ENCODE results near the gene CCNI2. TPM values are rescaled to one million over a fixed set of nuclear protein-coding genes. Genes with fewer than 3 reads are reported as not detected.

The CCNI2 gene
- total and polyA plus RNA-seq, 2 donors (not counting 3 experiments of a cell fraction or from before 2014, with no cell fraction given) = 0.25 to 0.53 TPM

GRCh38 chr5:132759114-132760048, 12.2 kb downstream of the CCNI2 start:
- no peak overlapping the region for H3K4me3 ChIP-seq (replicated peaks in 1 of 3; ENCODE audit: insufficient read depth in 1 of 3, low read depth in 1 of 3, low read length in 3 of 3)
- peaks cover 9 to 31% of the 10 kb centered on the region in 2 experiments for H3K36me3 ChIP-seq (ENCODE audit: control insufficient read depth in 2 of 2, extremely low read depth in 1 of 2, insufficient read depth in 2 of 2, low read length in 2 of 2)
- ChIA-PET POLR2A (no interaction called here), CTCF (no interaction called here)
- intact Hi-C loops (cut with micrococcal nuclease) = no loop called here
- dilution Hi-C loops (cut with MboI; ENCODE audit: extremely low pct_ligation_motif_present, low sequenced_read_pairs) = no loop called here
- no peak overlapping the region for H3K4me2 ChIP-seq (ENCODE audit: insufficient read depth, low read length)
- H2AFZ ChIP-seq (ENCODE audit: low read depth, low read length) = no peak overlapping the region
- BruUV-seq (replicated peaks) = no TSS peak
- FAIRE-seq (no peak), DNase-seq (ENCODE audit: low read depth, low spot score) (no peak)
- no peak overlapping the region for H3K27ac ChIP-seq (ENCODE audit: insufficient read depth, low read depth, low read length)
- H4K20me1 ChIP-seq (replicated peaks; ENCODE audit: control insufficient read depth, extremely low read depth, insufficient read depth, low read length) = no peaks in the 10 kb centered on the region
- no peaks in the 10 kb centered on the region for H3K9me1 ChIP-seq (replicated peaks; ENCODE audit: control insufficient read depth, extremely low read depth, insufficient read depth, low read length)
- no peak overlapping the region for H3K9ac ChIP-seq (replicated peaks; ENCODE audit: extremely low read depth, insufficient read depth, low read length)
- no peak for TF ChIP-seq CTCF (IDR thresholded peaks at IDR 0.05; ENCODE audit: extremely low read depth in 1 of 2, insufficient read depth in 1 of 2, low read depth in 1 of 2, low read length in 2 of 2)
- TF ChIP-seq POLR2A (IDR thresholded peaks at IDR 0.05; ENCODE audit: low read depth, low read length) = no peak
- no peak for TF ChIP-seq JUN (IDR thresholded peaks at IDR 0.05; ENCODE audit: borderline replicate concordance, insufficient read depth, insufficient read length, low read depth)
- no peak for TF ChIP-seq EZH2 (IDR thresholded peaks at IDR 0.05; ENCODE audit: borderline replicate concordance, low read depth, low read length, severe bottlenecking)
- TF ChIP-seq FOS (IDR thresholded peaks at IDR 0.05; ENCODE audit: borderline replicate concordance, insufficient read depth, low read length) = no peak
- TF ChIP-seq MAX (IDR thresholded peaks at IDR 0.05; ENCODE audit: insufficient read depth, insufficient read length) = no peak
- TF ChIP-seq GATA2 (IDR thresholded peaks at IDR 0.05; ENCODE audit: insufficient read depth, insufficient read length, low read depth, low read length) = no peak
- no peaks in the 10 kb centered on the region for H3K27me3 ChIP-seq (ENCODE audit: control insufficient read depth in 2 of 2, insufficient read depth in 2 of 2, low read length in 2 of 2)
- H3K79me2 ChIP-seq (ENCODE audit: control insufficient read depth, insufficient read depth, low read length) = no peaks in the 10 kb centered on the region
- H3K4me1 ChIP-seq (ENCODE audit: control insufficient read depth, extremely low read depth, insufficient read depth, low read length) = no peaks in the 10 kb centered on the region
- no peaks in the 10 kb centered on the region for H3K9me3 ChIP-seq (replicated peaks; ENCODE audit: control insufficient read depth, insufficient read depth, low read length)
